ENCODE results near the gene PPP1R14B. TPM values are rescaled to one million over a fixed set of nuclear protein-coding genes. Genes with fewer than 3 reads are reported as not detected.

The PPP1R14B gene
- polyA plus RNA-seq, 3 donors: 11.7 to 40.7 (median 34.2) TPM

DNA sequence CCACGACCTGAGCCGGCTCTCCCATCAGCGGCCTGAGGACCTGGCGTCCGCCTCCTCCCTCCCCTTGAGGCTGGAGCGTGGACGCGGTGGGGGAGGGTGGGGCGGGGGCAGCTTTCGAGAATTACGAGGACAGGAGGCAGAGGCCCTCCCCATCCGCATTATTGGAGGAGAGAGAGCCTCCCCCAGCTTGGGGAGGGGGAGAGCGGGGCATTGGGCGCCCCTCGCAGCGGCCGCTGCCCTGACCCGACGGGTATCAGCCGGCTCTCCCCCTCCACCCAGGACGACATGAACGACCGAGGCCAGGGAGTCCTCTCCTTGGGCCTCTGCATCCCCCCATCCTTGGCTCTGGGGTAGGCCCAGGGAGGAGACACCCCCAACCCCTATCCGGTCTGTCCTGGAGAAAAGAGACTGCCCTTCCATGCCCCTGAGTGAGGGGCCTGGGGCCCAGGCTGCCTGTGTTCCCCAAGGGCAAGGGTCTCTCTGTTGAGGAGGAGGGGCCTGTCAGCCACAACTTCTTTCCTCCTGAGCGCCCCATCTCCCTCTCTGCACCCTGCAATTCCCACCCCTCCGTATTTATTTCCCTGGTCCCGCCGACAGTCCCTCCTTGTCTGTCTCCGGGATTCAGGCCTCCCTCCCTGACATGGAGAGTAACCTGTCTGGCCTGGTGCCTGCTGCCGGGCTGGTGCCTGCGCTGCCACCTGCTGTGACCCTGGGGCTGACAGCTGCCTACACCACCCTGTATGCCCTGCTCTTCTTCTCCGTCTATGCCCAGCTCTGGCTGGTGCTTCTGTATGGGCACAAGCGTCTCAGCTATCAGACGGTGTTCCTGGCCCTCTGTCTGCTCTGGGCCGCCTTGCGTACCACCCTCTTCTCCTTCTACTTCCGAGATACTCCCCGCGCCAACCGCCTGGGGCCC is 39.4 kb upstream of the PPP1R14B start:
- H3K4me1 ChIP-seq (ENCODE audit: control insufficient read depth in 1 of 2, insufficient read depth in 2 of 2, low read length in 2 of 2): peaks cover 20 to 24% of the 10 kb centered on the region in 2 donors
- peak overlapping the region; percentile 79 for H3K9ac ChIP-seq (ENCODE audit: insufficient read depth, low read length, poor library complexity, severe bottlenecking)
- H3K9me3 Mint-ChIP-seq: peaks cover 0 to 3% (median 2%) of the 10 kb centered on the region in 7 donors

More for the DNA sequence above, 39.4 kb upstream of the PPP1R14B start:
- H3K4me2 ChIP-seq (replicated peaks; ENCODE audit: extremely low read depth, low read length, poor library complexity, severe bottlenecking): peak overlapping the region; percentile 81
- no peaks in the 10 kb centered on the region for H3K36me3 ChIP-seq (replicated peaks in 1 of 2; ENCODE audit: control insufficient read depth in 1 of 2, insufficient read depth in 2 of 2, low read length in 2 of 2)
- DNase-seq: no peak
- H3K27ac Mint-ChIP-seq: peak overlapping the region in 3 of 7 donors; percentile 25 to 54 (median 36)
- H3K27me3 ChIP-seq (ENCODE audit: control insufficient read depth in 2 of 2, insufficient read depth in 2 of 2, low read length in 2 of 2): peaks cover 10 to 14% of the 10 kb centered on the region in 2 donors
- H4K20me1 ChIP-seq (ENCODE audit: insufficient read depth, low read length): no peaks in the 10 kb centered on the region
- peak overlapping the region; percentile 84 for H2AFZ ChIP-seq (ENCODE audit: insufficient read depth, low read depth, low read length, poor library complexity, severe bottlenecking)
- H3K4me3 Mint-ChIP-seq: peak overlapping the region; percentile 65 to 66
- intact Hi-C loops (cut with micrococcal nuclease): loop anchor here in 1 of 2 donors (2.0 to 5.0 kb wide), 3 partner anchors 15 to 34 kb away; partner anchors contain the start of genes CATSPERZ and PLCB3
- peaks cover 14 to 19% of the 10 kb centered on the region in 2 donors for H3K36me3 Mint-ChIP-seq
- H3K4me1 Mint-ChIP-seq: peaks cover 23% of the 10 kb centered on the region
- TF ChIP-seq, protein P1, sequence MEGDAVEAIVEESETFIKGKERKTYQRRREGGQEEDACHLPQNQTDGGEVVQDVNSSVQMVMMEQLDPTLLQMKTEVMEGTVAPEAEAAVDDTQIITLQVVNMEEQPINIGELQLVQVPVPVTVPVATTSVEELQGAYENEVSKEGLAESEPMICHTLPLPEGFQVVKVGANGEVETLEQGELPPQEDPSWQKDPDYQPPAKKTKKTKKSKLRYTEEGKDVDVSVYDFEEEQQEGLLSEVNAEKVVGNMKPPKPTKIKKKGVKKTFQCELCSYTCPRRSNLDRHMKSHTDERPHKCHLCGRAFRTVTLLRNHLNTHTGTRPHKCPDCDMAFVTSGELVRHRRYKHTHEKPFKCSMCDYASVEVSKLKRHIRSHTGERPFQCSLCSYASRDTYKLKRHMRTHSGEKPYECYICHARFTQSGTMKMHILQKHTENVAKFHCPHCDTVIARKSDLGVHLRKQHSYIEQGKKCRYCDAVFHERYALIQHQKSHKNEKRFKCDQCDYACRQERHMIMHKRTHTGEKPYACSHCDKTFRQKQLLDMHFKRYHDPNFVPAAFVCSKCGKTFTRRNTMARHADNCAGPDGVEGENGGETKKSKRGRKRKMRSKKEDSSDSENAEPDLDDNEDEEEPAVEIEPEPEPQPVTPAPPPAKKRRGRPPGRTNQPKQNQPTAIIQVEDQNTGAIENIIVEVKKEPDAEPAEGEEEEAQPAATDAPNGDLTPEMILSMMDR (IDR thresholded peaks at IDR 0.05): no peak
- 51% methylated on average over 21 of the region's 40 CpGs for WGBS (ENCODE audit: insufficient coverage)
- peak overlapping the region in 1 of 2 donors; percentile 91 for H3K27ac ChIP-seq (ENCODE audit: low read depth in 1 of 2, low read length in 2 of 2)
- peaks cover 5% of the 10 kb centered on the region for H3K79me2 ChIP-seq (ENCODE audit: insufficient read depth, low read length)
- peaks cover 2 to 5% of the 10 kb centered on the region in 2 donors for H3K9me3 ChIP-seq (replicated peaks in 1 of 2; ENCODE audit: control insufficient read depth in 1 of 2, insufficient read depth in 1 of 2, low read length in 2 of 2)
- H3K4me3 ChIP-seq (replicated peaks in 1 of 3; ENCODE audit: low read depth in 2 of 3, low read length in 3 of 3): peak overlapping the region; percentile 32 to 98 (median 81)
- H3K27me3 Mint-ChIP-seq (ENCODE audit: low read depth in 3 of 3): peaks cover 18 to 29% (median 19%) of the 10 kb centered on the region in 3 donors
